HuH-7 (cell line): ENCODE data around the gene GGA1.
A peak's percentile ranks its signal among the peaks of the same experiment; 100 is the strongest.
"Not testable (repeated sequence)": the region's sequence is repeated elsewhere in the genome, so short reads cannot be mapped to it uniquely, and the experiment has no call there.

Experiments
- DNase-seq: peaks from one replicate; pipeline ENCODE4 v3.0.0; 2011; ENCODE audit warnings: low spot score

GGA1 gene

DNA sequence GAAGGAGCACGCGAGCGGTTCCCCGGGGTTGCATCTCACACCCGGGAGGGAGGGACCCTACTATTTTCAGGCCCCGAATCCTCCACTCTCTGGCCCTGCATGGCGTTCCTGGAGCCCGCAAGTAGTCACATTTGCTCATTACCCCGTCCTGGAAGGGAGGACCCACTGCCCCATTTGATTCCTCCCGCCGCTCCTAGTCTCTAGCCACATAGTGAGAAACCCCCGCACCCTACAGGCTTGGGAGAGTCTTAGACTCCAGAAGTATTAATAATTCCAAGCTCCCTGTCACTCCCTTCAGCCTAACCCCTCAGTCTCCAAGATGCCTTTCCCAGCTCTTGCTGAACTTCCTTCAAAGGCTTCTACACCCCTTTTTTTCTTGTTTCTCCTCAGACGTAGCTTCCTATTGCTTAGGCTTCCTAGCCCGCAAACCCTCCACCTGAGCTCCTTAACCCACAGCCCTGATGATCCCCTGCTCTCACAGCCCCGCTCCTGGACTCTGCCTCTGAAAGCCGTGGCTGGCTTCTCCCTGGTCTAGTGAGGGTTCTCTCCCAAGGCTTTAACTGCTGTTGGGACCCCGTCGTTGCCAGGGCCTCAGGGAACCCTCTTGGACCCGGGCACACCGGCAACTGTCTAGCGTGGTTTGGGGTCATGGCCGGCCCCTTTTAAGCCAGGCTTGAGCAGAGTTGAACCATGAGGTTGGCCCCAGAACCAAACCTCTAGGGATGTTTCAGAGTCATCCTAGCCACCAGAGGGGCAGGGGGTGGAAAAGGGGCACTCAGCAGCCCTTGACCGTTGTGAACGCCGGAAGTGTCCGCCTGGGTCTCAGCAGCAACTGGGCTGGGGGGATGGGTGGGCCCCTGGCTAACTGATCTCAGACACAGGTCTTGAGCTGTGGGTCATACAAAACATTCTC, 862 bp downstream of the GGA1 start:
- no peak for DNase-seq

DNA sequence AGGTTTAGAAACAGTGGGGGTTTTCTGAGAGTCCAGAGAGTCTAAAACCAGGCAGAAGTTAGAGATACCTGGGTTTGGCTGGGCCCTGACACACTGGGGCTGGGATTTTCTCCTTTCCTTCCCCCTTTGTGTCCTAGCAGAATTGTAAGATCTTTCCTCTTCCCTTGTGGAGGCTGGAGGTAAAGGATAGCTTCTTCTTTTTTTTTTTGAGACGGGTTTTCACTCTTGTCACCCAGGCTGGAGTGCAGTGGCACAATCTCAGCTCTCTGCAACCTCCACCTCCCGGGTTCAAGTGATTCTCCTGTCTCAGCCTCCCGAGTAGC, 1.5 kb downstream of the GGA1 start:
- not testable (repeated sequence) for DNase-seq

DNA sequence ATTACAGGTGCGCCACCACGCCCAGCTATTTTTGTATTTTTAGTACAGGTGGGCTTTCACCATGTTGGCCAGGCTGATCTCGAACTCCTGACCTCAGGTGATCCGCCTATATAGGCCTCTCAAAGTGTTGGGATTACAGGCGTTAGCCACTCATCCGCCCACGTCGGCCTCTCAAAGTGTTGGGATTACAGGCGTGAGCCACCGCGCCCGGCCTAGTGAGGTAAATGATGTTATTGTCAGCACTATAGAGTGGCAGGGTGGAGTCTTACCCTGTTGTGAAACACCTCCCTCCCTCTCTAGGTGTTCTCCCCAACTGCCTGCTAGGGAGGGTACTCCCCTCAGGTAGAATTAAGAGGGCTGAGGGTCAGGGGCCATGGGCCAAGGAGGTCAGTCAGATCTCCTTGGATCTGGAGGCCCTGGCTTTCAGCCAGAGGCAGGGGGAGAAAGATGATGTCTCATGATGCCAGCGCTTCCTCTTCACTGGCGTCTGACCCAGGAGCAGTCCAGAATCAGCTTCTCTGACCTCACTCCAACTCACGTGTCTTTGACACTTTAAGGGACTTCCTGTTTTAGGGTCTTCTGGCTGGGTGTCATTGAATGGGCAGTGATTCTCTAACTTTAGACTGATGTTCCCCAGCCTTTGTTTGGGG, 2.0 kb downstream of the GGA1 start:
- no peak for DNase-seq

GRCh38 chr22:37611207-37611606, 2.6 kb downstream of the GGA1 start:
- DNase-seq: no peak

GRCh38 chr22:37616201-37617083, 7.8 kb downstream of the GGA1 start:
- no peak for DNase-seq

DNA sequence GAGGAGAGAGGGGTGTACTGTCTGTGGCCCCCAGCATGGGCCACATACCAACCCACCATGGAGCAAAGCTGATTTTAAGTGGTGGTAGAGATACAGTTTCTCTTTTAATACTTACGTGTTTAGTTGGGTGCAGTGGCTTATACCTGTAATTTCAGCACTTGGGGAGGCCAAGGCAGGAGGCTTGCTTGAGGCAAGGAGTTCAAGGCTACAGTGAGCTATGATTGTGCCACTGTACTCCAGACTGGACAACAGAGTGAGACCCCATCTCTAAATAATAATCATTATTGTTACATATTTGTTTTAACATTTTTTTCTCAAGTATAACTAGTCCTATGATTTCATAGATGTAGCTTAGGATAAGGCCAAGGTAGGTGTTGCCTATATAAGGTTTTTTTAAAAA, 8.8 kb downstream of the GGA1 start:
- DNase-seq: no peak

DNA sequence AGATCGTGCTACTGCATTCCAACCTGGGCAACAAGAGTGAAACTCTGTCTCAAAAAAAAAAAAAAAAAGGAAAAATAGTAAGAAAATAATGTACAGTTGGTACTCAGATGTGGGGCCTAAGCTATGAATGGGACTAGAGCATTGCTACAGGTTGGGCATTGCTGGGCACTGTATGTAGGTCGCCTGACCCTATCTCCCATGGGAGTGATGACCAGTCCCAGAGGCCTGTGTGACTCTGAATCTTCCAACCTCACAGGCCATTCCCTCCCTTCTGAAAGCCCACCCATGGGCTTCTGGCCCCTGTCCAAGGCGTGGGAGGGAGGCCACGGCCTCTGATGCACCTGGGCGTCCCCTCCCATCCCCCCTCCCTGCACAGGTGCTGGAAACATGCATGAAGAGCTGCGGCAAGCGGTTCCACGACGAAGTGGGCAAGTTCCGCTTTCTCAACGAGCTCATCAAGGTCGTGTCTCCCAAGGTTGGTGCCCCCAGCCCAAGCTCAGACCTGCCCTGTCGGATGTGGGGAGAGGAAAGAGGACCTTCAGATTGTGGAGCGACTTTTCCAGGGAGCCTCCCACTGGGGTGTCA, 9.5 kb downstream of the GGA1 start:
- DNase-seq: no peak

GRCh38 chr22:37618674-37619073, 10.0 kb downstream of the GGA1 start:
- DNase-seq: no peak

DNA sequence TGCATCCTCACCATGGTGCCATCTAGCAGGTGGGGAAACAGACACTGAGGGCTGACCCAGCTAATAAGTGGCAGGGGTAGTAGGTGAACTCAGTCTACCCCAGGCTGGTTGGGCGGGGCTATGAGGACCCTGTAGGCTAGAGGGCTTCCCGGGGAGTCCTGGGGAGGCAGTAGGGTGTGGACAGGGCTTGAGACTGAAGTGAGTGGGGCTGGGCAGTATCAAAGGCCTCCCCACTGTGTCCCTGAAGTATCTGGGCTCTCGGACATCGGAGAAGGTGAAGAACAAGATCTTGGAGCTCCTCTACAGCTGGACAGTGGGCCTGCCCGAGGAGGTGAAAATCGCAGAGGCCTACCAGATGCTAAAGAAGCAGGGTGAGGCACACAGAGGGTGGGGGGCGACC, 11.4 kb downstream of the GGA1 start:
- DNase-seq: no peak

- DNase-seq: no peak
Measured at GRCh38 chr22:37621352-37621860, 12.8 kb downstream of the GGA1 start.

DNA sequence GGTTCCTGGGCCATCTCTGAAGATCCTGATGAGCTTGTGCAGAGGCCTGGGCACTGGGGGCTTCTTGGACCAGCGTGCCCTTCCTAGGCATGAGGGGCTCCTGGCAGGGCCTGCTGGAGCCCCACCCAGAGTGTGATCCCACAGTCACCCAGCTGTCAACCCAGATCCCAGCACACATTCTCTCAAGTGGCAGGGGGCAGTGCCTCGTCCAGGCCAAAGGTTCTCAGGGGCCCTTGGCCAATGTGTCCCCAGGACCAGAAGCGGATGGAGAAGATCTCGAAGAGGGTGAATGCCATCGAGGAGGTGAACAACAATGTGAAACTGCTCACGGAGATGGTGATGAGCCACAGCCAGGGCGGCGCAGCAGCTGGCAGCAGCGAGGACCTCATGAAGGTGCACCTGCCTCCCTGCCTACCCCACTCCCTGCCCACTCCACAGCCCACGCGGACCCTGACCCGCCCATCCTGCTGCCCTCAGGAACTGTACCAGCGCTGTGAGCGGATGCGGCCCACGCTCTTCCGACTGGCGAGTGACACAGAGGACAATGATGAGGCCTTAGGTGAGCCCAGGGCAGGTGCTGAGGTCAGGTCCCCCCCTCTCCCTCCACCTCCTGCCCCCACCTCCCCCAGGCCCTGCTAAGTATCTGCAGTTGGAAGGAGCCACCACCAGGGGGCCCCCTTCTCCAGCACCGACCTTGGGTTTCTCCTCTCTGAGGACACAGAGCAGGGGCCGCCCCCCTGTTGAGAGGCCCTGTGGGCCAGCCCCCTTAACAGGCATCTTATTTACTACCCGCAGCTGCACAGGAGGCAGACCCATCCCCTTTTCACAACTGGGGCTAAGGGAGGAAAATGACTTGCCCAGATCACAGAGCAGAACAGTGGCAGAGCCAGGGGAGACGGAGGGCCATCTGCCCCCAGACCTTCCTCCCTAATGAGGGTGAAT, 14.7 kb downstream of the GGA1 start:
- DNase-seq: peak; percentile 83

GRCh38 chr22:37624017-37624365, 15.4 kb downstream of the GGA1 start:
- no peak for DNase-seq

- no peak for DNase-seq
Measured at GRCh38 chr22:37624876-37625275, 16.2 kb downstream of the GGA1 start.

GRCh38 chr22:37625737-37626136, 17.1 kb downstream of the GGA1 start:
- no peak for DNase-seq

DNA sequence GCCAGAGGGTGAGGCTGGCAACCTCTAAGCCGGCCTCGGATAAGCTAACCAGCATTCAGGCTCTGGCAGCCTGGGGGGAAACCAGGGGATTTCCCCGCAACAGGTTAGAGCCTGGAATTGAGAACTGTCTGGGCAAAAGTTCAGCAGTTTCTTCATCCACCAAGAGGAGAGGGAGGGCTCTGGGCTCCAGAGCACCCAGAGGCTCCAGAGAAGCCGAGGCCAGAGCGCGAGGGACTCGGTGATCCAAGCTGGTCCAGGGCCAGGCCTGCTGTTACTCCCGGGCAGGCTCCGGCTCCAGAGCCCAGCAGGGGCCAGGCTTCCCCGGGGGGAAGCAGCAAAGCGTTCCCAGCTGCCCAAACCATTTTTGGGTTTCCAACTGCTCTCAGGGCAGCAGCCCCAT, 17.5 kb downstream of the GGA1 start:
- peak; percentile 81 for DNase-seq

- DNase-seq: no peak
Measured at GRCh38 chr22:37626556-37627075, 18.0 kb downstream of the GGA1 start.

GRCh38 chr22:37627121-37627520, 18.5 kb downstream of the GGA1 start:
- DNase-seq: no peak

DNA sequence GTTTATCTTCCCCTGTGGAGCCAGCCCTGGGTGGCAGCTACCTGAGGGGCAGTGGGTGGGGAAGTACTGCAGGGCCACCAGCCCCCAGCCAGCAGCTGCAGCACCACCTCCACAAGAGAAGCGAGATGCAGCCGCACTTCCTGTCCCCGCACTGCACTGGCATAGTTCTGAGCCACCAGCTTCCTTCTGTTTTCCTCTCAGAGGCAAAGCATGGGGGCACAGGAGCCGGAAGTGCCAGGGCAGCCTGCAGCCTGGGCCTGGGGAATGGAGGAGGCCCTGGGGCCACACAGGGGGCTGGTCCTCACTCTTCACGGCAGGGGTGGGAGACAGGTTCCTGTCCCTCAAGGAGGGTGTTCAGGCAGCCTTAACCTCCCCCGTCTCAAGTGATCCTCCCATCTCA, 18.9 kb downstream of the GGA1 start:
- no peak for DNase-seq

GRCh38 chr22:37628830-37629229, 20.2 kb downstream of the GGA1 start:
- DNase-seq: no peak

GRCh38 chr22:37629928-37630327, 21.3 kb downstream of the GGA1 start:
- no peak for DNase-seq
